Measurements from ENCODE around the gene KNCN.
A peak's percentile ranks its signal among the peaks of the same experiment; 100 is the strongest.

The KNCN gene

DNA sequence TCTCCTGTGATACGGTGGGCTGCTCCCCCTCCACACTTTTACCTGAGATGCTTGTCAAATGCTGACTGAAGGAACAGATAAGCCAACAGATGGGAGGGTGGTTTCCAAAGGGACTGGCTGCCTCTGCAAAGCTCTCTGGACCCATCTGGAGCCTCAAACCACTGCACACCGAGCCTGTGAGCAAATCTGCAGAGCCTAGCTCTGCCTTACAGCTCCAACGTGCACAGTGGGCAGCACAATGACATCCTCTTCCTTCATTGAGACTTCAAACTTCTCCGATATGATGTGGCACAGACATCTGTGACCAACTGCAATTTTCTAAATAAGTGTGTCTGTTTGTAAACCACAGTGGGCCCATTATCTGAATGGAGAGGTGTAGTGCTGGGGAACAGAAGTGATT is 26.2 kb upstream of the KNCN start:
- no peaks in the 10 kb centered on the region for H3K27me3 Mint-ChIP-seq (ENCODE audit: low read depth)
- no peaks in the 10 kb centered on the region for H3K9me3 Mint-ChIP-seq
- H3K4me3 Mint-ChIP-seq = peak overlapping the region; percentile 29
- peak overlapping the region; percentile 84 for H3K27ac Mint-ChIP-seq
- H3K36me3 Mint-ChIP-seq (ENCODE audit: low read depth) = peaks cover 56% of the 10 kb centered on the region
- peaks cover 33% of the 10 kb centered on the region for H3K4me1 Mint-ChIP-seq (ENCODE audit: low read depth)

DNA sequence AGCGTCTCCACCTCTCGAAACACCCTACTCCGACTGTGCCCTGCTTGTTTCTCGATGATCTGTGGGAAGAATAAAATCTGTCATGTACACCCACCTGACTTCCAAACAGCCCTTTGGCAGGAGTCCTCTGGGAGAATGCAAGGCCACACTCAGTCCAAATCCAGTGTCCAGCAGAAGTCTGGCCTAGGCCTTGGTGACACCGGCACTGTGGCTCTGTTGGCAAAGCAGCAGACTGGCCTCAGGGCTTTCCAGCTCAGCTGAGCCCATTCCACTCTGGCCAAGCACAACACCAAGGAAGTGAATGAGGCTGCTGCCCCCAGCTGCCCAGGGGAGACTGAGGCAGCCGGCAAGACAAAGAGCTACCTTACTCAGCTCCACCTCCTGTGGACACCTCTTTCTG is 25.1 kb upstream of the KNCN start:
- peak overlapping the region; percentile 20 for H3K27ac Mint-ChIP-seq

DNA sequence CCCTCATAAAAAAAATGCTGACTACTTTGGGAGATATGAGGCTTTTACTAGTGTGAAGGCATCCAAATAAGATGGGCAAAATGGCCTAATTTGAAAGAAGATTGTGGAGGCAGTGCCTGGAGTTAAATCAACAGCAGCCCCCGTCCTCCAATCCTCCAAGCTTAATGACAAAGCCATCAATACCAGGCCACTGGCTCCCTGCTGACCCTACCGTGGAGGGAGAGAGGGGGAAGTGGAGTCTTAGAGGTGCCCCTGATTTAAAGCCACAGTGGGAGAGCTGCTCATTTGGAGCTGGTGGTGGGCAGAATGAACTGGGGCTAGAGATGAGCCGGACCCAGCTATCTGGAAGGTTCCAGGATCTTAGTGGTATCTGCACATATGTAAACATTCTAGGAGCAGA is 24.3 kb upstream of the KNCN start:
- peaks cover 56% of the 10 kb centered on the region for H3K36me3 Mint-ChIP-seq (ENCODE audit: low read depth)
- H3K27me3 Mint-ChIP-seq (ENCODE audit: low read depth) = no peaks in the 10 kb centered on the region
- H3K27ac Mint-ChIP-seq = no peak overlapping the region
- peaks cover 19% of the 10 kb centered on the region for H3K4me1 Mint-ChIP-seq (ENCODE audit: low read depth)
- no peak overlapping the region for H3K4me3 Mint-ChIP-seq
- no peaks in the 10 kb centered on the region for H3K9me3 Mint-ChIP-seq

More for the DNA sequence above, 25.1 kb upstream of the KNCN start:
- Mint-ChIP-seq H3K27me3 (ENCODE audit: low read depth) (no peaks in the 10 kb centered on the region), H3K4me1 (ENCODE audit: low read depth) (peaks cover 23% of the 10 kb centered on the region), H3K9me3 (no peaks in the 10 kb centered on the region), H3K36me3 (ENCODE audit: low read depth) (peaks cover 55% of the 10 kb centered on the region), H3K4me3 (no peak overlapping the region)

DNA sequence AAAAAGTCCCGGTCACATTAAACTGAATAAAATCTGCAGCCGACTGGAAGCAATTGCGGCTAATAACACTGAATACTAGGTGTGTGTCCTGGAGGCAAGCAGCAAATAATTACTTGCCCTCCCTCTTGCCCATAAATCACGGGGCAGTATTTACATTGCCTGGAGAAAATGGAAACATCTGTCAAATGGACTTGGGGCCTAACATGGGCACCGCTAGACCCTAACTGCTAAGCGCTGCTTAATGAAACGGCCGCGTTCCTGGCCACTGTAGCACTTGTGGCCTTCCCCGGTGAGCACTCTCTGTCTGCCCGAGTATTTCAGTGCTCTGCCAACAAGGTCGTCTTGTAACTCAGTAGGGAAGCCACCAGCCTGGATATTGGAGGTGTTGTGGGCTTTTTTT is 23.9 kb upstream of the KNCN start:
- Mint-ChIP-seq H3K4me3 (no peak overlapping the region), H3K27me3 (ENCODE audit: low read depth) (no peaks in the 10 kb centered on the region), H3K9me3 (no peaks in the 10 kb centered on the region), H3K36me3 (ENCODE audit: low read depth) (peaks cover 52% of the 10 kb centered on the region), H3K27ac (no peak overlapping the region), H3K4me1 (ENCODE audit: low read depth) (peaks cover 15% of the 10 kb centered on the region)

DNA sequence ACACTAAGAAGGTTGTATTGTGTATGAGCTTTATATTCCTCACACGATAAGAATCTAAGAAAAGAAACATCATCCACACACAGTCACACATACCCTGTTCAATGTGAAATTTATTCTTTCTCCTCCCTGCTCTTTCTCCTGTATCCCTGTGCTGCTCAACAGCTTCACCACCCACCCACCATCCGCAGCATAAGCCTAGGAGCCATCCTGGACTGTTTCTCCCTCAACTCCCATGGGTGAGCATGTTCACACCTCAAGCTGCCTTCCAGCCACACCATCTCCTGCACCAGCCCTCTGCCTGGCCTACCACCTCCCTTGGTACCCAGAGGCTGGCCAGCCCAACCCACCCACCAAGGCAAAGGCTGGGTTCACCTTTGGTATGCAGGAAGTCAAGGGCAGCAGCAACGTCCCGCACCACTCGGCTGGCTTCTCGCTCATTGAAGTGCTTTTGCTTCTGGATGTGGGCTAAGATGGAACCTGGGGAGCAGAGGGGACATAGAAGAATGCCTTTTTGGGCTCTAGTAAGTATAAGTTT is 20.3 kb upstream of the KNCN start:
- peaks cover 42% of the 10 kb centered on the region for H3K36me3 Mint-ChIP-seq (ENCODE audit: low read depth)
- H3K4me1 Mint-ChIP-seq (ENCODE audit: low read depth) = peaks cover 2% of the 10 kb centered on the region
- H3K27ac Mint-ChIP-seq = no peak overlapping the region
- no peaks in the 10 kb centered on the region for H3K27me3 Mint-ChIP-seq (ENCODE audit: low read depth)
- H3K9me3 Mint-ChIP-seq = no peaks in the 10 kb centered on the region
- no peak overlapping the region for H3K4me3 Mint-ChIP-seq

DNA sequence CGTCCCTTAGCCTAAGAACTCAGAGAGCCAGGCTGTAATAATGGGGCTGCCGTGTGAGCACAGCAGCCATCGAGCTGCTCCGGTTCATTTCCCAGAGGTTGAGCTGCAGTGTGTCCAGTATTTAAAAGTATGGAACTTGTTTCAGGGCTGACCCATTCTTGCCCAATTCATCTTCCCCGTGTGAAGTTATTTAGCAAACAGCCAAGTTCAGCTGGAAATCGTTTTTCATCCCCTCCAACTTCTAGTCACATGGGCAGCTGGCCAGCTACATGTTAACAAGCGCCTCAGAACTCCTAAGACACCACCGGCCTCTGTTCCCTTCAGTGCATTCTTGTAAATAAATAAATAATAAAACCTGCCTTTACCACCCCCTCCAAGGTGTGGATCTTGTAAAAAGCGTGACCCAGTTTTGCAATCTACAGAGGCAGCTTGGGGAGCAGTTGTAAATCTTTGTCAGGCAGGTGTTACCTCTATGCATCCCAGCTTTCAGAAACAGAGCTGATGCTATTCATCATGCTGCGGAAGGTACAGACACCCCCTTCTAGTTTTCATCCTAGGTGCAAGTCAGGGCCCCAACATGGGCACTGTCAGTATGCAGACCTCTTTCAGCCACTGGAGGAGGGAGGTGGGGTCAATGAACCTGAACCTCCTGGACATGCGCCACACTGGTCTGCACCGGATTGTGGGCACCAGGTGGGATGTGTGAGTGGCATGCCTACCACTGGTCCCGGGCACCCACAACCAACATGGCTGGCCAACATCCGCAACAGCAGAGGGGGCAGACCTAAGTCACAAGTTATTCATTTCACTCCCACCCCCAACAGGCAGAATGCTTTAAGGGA is 18.7 kb upstream of the KNCN start:
- Mint-ChIP-seq H3K27ac (no peak overlapping the region), H3K9me3 (no peaks in the 10 kb centered on the region), H3K27me3 (ENCODE audit: low read depth) (no peaks in the 10 kb centered on the region), H3K4me3 (no peak overlapping the region), H3K4me1 (ENCODE audit: low read depth) (peaks cover 2% of the 10 kb centered on the region), H3K36me3 (ENCODE audit: low read depth) (peaks cover 39% of the 10 kb centered on the region)

DNA sequence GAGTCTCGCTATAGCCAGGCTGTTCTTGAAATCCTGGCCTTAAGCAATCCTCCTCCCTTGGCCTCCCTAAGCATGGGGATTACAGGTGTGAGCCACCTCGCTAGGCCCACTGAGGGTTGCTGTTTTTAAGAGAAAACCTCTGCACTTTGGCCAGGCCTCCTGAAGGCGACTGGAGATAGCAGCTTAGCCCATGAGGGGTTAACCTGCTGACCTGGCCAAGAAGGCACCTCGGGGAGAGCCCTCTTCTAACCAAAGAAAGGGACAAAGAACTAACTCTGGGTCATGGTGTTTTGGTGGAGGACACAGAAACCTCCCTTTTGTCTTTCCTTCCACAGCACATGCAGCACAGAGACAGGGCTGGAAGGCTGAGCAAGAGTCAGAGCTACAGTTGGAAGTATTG is 17.7 kb upstream of the KNCN start:
- H3K36me3 Mint-ChIP-seq (ENCODE audit: low read depth) = peaks cover 41% of the 10 kb centered on the region
- H3K4me1 Mint-ChIP-seq (ENCODE audit: low read depth) = peaks cover 4% of the 10 kb centered on the region
- no peaks in the 10 kb centered on the region for H3K27me3 Mint-ChIP-seq (ENCODE audit: low read depth)
- no peak overlapping the region for H3K4me3 Mint-ChIP-seq
- no peaks in the 10 kb centered on the region for H3K9me3 Mint-ChIP-seq
- H3K27ac Mint-ChIP-seq = no peak overlapping the region

DNA sequence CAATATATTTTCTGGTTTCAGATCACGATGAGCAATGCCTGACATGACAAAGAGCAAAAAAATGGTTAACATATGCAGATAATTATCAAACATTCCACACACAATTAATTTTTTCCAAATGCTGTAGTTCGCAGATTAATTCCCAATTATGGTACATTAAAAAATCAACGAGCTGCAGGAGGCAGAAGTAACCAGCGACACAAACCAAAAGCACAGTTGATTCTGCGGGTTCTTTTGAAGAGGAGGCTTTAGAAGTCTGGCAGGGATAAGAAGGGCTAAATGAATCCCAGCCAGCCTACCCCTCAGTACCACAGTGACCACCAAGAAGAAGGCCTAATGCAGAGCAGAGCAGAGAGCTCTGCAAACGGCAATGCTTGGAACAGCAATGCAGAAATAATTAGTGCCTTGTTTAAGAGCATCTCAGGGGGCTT is 17.0 kb upstream of the KNCN start:
- H3K9me3 Mint-ChIP-seq = no peaks in the 10 kb centered on the region
- no peak overlapping the region for H3K4me3 Mint-ChIP-seq
- H3K27me3 Mint-ChIP-seq (ENCODE audit: low read depth) = no peaks in the 10 kb centered on the region
- H3K27ac Mint-ChIP-seq = no peak overlapping the region
- H3K36me3 Mint-ChIP-seq (ENCODE audit: low read depth) = peaks cover 39% of the 10 kb centered on the region
- H3K4me1 Mint-ChIP-seq (ENCODE audit: low read depth) = peaks cover 4% of the 10 kb centered on the region

DNA sequence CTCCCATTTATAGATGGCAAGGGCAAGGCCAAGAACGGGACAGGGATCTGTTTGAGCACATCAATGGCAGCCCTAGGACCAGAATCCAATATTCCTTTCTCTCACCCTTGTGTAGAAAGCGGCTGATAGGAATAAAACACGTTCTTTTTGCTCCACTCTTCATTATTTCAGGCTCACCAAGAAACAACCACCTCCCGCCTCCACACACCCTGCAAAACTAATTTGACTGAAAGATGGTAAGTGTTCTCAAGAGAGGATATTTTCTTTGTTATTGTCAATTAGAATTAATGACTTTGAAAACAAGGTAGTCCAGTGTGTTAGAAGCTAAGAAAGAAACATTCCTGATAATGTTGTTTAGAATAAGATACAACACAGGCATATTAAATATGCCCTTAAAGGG is 11.9 kb upstream of the KNCN start:
- Mint-ChIP-seq H3K4me1 (ENCODE audit: low read depth) (peaks cover 2% of the 10 kb centered on the region), H3K36me3 (ENCODE audit: low read depth) (peaks cover 42% of the 10 kb centered on the region), H3K4me3 (no peak overlapping the region), H3K27me3 (ENCODE audit: low read depth) (no peaks in the 10 kb centered on the region), H3K9me3 (no peaks in the 10 kb centered on the region), H3K27ac (no peak overlapping the region)

DNA sequence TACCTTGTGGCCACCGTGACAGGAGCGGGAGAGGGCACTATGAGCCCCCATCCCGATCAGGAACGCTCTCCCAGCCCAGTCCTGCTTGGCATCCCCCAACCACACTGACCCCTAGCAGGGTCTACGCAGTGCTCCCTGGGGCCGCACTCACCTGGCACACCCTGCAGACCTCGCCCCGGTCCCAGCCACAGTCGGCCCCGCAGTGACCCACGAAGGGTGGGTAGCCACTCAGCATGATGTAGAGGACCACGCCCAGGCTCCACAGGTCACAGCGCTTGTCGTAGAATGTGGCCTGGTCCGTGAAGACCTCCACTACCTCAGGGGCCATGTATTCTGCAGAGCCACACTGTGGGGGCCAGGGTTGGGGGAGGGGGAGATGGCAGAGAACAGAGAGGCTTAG is 11.1 kb upstream of the KNCN start:
- Mint-ChIP-seq H3K27me3 (ENCODE audit: low read depth) (no peaks in the 10 kb centered on the region), H3K27ac (no peak overlapping the region), H3K4me1 (ENCODE audit: low read depth) (peaks cover 2% of the 10 kb centered on the region), H3K36me3 (ENCODE audit: low read depth) (peaks cover 41% of the 10 kb centered on the region), H3K4me3 (no peak overlapping the region), H3K9me3 (no peaks in the 10 kb centered on the region)

DNA sequence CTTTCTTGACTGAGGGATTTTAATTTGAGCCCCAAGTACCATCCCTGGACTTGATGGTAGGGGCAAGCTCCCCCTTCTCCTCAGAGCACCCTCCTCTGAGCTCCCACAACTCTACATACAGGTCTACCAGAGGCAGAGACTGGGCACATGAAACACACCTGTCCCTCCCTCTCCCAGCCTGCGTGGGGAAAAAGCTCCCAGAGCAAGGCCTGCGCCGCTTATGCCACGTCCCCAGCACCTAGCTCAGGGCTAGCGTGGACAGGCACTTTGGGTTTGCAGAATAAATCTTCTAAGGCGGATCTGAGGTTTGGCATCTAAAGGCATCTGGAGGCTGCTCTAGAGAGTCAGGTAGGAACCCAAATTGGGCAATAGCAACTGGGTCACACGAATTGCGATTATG is 7.5 kb upstream of the KNCN start:
- no peaks in the 10 kb centered on the region for H3K9me3 Mint-ChIP-seq
- no peaks in the 10 kb centered on the region for H3K27me3 Mint-ChIP-seq (ENCODE audit: low read depth)
- no peaks in the 10 kb centered on the region for H3K4me1 Mint-ChIP-seq (ENCODE audit: low read depth)
- no peak overlapping the region for H3K27ac Mint-ChIP-seq
- H3K36me3 Mint-ChIP-seq (ENCODE audit: low read depth) = peaks cover 23% of the 10 kb centered on the region
- no peak overlapping the region for H3K4me3 Mint-ChIP-seq

DNA sequence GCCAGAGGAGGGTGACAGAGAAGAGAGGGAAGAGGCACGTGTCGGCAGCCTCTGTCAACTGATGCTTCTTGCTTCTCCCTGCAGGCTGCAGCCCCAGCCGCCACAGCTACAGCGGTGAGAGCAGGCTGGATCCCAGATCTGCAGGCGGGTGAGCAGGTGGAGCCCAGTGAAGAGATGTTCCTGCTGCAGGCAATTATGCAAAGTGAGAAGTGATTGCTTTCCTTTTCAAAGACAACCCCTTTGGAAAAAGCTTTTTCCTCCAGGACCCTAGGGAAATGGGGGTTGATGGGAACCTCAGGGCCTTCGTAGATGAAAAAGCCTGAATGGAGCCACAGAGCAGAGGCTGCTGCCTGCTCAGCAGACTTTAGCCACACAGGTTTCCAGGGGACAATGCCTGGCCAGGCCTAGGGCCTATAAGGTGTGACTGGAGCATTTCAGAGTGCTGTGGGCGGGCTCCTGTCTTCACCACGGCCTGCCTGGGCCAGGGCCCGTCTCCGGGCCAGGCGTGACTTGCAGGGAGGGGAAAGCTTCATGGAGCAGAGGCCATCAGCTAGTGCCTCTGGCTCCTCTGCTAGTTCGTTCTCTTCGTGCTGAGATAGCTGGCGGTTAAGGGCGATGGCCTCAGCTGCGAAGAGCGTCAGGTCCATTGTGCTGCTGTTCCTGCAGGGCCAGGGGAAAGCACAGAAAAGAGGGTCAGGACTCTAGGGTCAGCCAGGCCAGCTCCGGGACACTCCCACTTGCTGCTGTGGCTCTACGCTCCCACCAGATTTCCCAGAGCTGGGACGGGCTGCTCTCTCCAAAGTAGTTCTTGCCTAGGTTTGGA is 6.9 kb upstream of the KNCN start:
- no peak overlapping the region for H3K27ac Mint-ChIP-seq
- no peaks in the 10 kb centered on the region for H3K27me3 Mint-ChIP-seq (ENCODE audit: low read depth)
- peaks cover 21% of the 10 kb centered on the region for H3K36me3 Mint-ChIP-seq (ENCODE audit: low read depth)
- H3K9me3 Mint-ChIP-seq = no peaks in the 10 kb centered on the region
- H3K4me1 Mint-ChIP-seq (ENCODE audit: low read depth) = no peaks in the 10 kb centered on the region
- no peak overlapping the region for H3K4me3 Mint-ChIP-seq

DNA sequence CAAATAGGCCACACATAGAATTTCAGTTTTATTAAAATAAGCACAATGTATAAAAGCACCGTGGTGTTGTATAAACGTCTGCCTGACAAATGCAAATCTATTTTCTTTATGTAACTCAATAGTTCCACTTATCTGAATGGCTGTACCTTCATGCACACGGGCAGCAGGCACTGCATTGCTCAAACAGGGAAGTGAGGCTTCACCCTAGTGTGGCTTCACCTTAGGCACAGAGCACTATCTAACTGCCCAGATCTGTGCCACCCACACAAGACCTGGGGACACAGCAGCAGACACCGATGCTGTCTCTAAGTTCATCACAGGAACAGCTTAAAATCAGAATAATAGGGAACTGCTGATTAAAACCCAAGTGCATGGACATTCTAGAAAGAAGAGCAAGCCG is 6.0 kb upstream of the KNCN start:
- H3K4me1 Mint-ChIP-seq (ENCODE audit: low read depth) = no peaks in the 10 kb centered on the region
- H3K36me3 Mint-ChIP-seq (ENCODE audit: low read depth) = peaks cover 16% of the 10 kb centered on the region
- H3K27me3 Mint-ChIP-seq (ENCODE audit: low read depth) = no peaks in the 10 kb centered on the region
- H3K9me3 Mint-ChIP-seq = no peaks in the 10 kb centered on the region
- no peak overlapping the region for H3K27ac Mint-ChIP-seq
- H3K4me3 Mint-ChIP-seq = no peak overlapping the region

DNA sequence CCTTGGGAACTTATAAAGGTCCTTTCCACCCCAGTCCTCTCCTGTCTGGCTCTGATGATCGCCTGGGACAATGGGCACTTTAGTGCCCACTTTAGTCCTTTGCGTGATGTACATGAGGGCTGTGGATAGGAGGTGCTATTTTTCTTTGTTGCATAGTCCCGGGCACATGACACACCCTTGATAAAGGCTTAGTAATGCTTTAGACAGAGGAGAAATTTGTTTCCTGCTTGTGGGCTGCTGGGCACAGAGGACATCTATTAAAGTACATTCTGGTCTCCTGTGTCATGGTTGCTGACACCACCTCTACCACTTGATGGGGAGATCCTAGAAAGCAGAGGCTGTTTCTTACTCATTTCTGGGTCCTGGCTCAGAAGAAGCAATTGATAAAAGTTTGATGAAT is 5.4 kb upstream of the KNCN start:
- Mint-ChIP-seq H3K27me3 (ENCODE audit: low read depth) (no peaks in the 10 kb centered on the region), H3K9me3 (no peaks in the 10 kb centered on the region), H3K36me3 (ENCODE audit: low read depth) (peaks cover 14% of the 10 kb centered on the region), H3K4me3 (no peak overlapping the region), H3K4me1 (ENCODE audit: low read depth) (no peaks in the 10 kb centered on the region), H3K27ac (no peak overlapping the region)
